Measurements from ENCODE around the gene TMPRSS12.

DNA sequence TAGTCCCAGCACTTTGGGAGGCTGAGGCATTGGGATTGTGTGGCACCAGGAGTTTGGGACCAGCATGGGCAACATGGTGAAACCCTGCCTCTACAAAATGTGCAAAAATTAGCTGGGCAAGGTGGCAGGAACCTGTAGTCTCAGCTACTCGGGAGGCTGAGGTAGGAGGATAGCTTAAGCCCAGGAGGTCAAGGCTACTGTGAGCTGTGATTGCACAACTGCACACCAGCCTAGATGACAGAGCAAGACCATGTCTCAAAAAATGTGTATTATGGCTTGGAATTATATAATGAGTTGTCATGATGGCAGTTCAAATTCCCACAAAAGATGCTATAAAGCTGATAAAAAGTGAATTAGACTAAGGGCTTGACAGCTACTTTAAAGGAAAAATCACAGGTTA is 20.6 kb upstream of the TMPRSS12 start:
- TF ChIP-seq POLR2A (IDR thresholded peaks at IDR 0.05) (no peak), POLR2AphosphoS5 (IDR thresholded peaks at IDR 0.05) (no peak), EP300 (IDR thresholded peaks at IDR 0.05) (no peak)
- TF ChIP-seq, protein P1, sequence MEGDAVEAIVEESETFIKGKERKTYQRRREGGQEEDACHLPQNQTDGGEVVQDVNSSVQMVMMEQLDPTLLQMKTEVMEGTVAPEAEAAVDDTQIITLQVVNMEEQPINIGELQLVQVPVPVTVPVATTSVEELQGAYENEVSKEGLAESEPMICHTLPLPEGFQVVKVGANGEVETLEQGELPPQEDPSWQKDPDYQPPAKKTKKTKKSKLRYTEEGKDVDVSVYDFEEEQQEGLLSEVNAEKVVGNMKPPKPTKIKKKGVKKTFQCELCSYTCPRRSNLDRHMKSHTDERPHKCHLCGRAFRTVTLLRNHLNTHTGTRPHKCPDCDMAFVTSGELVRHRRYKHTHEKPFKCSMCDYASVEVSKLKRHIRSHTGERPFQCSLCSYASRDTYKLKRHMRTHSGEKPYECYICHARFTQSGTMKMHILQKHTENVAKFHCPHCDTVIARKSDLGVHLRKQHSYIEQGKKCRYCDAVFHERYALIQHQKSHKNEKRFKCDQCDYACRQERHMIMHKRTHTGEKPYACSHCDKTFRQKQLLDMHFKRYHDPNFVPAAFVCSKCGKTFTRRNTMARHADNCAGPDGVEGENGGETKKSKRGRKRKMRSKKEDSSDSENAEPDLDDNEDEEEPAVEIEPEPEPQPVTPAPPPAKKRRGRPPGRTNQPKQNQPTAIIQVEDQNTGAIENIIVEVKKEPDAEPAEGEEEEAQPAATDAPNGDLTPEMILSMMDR (IDR thresholded peaks at IDR 0.05): no peak

Data from gastroesophageal sphincter (tissue), 3 donors.